ENCODE data around the gene PTPRN2.
"Not testable (repeated sequence)": the region's sequence is repeated elsewhere in the genome, so short reads cannot be mapped to it uniquely, and the experiment has no call there.

The PTPRN2 gene

DNA sequence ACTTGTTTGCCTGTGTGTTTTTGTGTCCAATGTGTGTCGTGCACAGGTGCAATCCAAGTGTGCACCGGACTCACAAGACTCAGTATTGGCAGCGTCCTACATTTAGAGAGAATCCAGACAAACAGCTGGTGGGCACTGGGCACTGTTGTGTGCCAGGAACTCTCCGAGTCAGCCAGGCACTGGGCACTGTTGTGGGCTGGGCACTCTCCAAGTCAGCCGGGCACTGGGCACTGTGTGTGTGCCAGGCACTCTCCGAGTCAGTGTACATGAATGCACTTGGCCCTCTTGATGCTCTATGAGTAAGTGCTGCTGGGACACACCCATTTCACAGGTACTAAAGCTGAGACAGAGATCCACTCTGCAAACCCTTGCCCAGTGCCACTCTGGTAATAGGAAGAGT, 303.5 kb downstream of the PTPRN2 start:
- DNase-seq (ENCODE audit: low read depth in 4 of 4, low spot score in 1 of 4), result no peak

DNA sequence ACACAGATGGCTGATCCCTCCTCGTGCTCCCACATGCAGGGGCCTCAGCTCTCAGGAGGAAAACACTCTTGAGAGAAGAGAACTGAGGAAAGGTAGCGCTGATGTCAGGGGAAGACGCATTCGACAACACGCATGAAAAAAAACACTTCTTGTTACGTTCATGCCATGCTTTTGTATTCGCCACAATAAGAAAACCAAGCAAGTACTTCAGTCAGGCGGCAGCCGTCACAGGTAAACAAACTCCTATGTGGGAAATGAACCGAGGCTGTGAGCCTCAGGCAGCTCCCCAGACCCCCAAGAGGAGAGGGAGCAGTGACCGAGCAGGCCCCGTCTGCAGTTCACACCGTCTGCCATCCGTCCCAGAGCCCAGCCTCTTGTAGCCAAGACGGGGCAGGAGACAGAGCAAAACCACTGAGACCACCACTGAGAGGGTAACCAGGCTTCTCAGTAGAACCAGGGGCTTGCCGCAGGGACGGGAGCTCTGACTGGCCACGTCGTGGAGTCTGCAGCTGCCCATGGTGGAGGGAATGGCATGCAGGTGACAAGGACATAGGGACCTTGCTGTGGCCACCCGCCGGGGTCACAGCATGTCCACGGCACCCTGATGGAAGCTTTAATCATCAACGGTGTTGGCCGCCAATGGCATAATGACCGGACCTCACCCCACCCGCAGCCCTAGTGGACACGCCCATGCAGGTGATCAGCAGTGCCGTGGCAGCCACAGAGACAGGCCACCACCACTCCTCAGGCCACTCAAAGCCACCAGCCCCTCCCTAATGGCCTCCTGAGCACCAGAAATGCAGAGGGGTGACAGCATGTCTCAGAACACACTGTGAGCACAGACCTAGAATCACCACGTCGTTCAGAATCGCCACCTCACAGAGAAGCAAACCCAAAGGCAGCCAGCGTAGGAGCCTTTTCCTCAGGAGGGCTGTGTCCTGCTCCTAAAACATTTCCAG, 304.3 kb downstream of the PTPRN2 start:
- no peak for DNase-seq (ENCODE audit: low read depth in 4 of 4, low spot score in 1 of 4)

DNA sequence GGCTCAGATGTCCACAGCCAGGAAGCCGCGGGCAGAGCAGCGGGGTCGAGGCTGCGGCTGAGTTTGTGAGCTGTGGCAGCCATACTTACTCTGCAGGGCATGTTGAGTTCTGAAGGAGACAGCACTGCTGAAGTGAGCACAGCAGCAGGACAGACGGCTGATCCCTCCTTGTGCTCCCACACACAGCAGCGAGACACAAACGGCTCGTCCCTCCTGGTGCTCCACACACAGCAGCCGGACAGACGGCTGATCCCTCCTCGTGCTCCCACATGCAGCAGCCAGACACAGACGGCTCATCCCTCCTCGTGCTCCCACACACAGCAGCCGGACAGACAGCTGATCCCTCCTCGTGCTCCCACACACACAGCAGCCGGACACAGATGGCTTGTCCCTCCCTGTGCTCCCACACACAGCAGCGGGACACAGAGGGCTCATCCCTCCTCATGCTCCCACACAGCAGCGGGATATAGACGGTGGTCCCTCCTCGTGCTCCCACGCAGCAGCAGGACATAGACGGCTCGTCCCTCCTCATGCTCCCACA, 305.1 kb downstream of the PTPRN2 start:
- DNase-seq (ENCODE audit: low read depth in 4 of 4, low spot score in 1 of 4), result no peak

DNA sequence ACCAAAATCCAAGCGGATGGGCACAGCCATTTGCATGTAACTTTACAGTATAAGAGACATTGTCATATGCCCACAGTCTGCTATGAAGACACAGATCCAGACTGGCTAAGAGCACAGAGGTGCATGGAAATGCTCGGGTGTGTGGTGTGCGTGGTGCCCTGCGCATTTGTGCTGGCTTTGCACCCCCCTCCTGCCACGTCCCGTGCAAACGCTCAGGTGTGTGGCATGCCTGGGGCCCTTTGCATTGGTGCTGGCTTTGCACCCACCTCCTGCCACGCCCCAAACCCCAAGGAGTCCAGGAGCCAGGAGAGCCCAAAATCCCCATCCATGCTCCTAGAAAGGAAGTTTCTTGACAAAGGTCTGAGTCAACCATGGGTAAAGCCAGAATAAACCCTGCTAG, 306.2 kb downstream of the PTPRN2 start:
- no peak for DNase-seq (ENCODE audit: low read depth in 4 of 4, low spot score in 1 of 4)

DNA sequence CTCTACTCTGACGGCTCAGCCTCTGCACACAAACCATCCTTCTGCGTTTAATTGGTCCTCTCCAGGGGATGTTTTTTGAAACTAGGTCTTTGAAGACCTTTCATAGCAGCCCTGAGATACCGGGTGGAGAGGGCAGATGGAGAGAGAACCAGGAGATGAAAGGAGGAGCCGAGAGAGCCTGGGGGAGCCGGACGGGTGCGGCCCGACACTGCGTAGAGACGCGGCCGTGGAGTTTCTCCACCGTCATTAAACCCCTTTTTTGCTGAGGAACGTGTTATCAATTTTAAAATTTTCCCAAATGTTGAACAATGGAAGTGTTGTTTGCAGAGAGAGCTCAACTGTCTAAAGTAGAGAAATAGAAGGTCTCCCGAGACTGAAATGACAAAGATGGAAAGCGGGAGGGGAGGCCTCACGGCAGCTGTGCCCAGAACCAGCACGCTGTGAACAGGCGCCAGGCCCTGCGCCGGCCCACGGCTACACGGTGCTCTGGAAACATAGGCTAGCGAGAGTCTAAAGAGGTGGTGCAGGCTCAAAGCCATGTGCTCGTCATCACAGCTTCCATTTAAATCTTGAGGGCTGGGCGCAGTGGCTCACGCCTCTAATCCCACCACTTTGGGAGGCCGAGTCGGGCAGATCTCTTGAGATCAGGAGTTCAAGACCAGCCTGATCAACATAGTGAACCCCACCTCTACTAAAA, 307.0 kb downstream of the PTPRN2 start:
- no peak for DNase-seq (ENCODE audit: low read depth in 4 of 4, low spot score in 1 of 4)

DNA sequence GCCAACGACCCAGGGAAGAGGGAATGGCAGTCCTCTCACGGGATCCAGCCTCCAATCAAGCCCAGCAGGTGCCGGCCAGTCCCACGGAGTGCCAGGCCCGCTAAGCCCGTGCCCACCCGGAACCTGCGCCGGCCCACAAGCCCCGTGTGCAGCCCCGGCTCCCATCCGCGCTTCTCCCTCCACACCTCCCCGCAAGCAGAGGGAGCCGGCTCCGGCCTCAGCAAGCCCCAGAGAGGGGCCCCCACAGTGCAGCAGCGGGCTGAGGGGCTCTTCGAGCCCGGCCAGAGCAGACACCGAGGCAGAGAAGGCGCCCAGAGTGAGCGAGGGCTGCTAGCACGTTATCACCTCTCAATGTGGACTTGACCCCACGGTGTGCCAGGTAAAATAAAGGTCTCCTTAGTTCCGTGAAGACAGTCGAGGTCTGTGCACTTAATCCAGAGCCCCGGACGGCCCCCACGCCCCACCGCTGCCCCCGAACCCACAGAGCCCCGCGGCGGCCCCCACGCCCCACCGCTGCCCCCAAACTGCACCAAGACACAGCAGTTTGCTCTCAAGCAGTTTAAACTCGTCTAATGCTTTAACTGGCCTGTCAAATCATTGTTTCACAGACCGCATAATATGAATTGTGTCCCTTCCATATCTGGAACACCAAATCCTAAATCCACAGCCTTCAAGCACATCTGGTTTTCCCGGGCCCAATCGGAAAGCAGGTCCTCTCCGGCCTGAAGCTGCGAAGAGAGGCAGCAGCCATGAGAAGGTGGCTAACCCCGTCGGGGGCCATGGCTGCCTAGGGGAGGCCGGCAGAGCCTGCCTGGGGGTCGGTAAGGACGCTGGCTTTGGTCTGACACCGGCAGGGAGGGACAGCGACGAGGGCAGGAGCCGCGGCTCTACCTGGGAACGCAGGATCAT, 307.8 kb downstream of the PTPRN2 start:
- no peak for DNase-seq (ENCODE audit: low read depth in 4 of 4, low spot score in 1 of 4)

DNA sequence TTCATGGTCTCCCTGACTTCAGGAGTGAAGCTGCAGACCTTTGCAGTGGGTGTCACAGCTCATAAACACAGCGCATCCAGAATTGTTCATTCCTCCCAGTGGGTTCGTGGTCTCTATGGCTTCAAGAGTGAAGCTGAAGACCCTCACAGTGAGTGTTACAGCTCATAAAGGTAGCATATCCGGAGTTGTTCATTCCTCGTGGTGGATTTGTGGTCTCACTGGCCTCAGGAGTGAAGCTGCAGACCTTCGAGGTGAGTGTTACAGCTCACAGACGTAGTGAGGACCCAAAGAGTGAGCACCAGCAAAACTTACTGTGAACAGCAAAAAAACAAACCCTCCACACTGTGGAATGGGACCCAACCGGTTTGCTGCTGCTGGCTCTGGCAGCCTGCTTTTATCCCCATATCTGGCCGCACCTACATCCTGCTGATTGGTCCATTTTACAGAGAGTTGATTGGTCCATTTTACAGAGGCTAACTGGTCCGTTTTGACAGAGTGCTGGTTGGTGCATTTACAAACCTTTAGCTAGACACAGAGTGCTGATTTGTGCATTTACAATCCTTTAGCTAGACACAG, 308.8 kb downstream of the PTPRN2 start:
- no peak for DNase-seq (ENCODE audit: low read depth in 4 of 4, low spot score in 1 of 4)

DNA sequence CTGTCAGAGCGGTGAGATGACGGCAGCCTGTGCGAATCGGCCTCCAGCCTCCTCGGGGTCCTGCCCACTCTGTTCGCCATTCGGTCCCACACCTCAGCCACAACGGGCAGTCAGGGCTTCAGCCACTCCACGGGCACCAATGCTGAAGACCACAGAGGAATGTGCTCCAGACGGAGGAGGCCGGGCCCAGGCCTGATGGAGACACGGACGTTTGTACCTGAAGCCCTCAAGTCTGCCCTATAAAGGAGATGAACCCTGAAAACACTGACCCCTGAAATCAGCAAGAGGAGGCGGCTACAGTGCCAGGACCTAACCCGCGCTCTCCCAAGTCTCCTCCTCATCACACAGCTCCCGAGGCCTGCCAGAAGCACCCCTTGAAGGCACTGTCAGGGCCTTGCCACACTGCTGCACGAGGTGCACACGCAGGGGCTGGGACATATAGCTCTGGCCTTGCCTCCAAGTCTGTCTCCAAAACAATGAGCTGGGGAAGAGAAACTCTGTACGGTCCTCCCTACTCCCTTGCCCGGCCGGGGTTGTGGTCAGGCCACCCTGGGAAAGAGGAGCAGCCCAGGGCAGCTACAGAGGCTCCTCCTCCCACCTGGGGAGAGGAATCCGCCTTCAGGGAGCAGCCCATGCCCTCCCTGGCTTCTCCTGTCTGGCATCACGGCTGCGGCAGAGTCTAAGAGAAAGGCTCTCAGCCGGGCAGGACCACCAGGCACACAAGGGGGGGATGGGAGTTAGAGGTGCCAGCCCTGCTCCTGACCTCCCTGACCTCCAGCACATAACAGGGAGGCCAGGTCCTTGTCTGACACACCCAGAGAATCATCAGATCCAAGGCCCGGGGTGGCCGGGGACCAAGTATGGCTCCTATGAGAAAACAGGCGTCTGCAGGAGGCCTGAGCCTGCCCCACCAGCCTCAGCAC, 310.1 kb downstream of the PTPRN2 start:
- DNase-seq (ENCODE audit: low read depth in 4 of 4, low spot score in 1 of 4), result no peak

DNA sequence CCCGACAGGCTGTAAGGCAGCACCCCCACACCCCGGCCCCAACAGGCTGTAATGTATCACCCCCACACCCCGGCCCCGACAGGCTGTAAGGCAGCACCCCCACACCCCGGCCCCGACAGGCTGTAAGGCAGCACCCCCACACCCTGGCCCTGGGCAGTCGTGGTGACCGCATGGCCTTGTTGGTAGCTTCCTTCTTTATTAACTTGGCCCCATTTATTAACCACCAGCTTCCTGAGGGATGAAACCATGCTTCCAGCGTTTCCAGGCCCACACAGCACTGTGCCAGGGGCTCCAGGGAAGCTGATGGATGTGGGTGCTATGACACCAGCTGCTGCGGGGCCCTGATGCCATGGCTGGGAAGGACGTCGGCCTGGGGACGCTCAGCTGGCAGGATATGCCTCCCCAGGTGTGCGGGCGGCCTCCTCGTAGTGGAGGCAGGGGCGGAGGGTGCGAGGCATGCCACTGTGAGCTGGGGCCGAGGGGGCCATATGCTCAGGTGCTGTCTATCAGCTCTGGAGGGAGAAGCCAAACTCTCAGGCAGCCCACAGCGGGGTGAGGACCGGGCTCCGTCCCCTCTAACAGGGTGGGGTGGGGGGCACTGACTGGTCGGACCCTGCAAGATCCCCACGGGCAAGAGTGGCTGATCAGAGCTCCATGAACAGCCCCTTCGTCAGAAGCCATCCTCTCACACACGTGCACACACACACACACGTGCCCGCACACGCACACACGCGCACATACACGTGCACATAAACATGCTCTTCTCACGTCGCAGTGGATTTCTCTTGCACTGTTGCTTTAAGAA, 311.0 kb downstream of the PTPRN2 start:
- no peak for DNase-seq (ENCODE audit: low read depth in 4 of 4, low spot score in 1 of 4)

DNA sequence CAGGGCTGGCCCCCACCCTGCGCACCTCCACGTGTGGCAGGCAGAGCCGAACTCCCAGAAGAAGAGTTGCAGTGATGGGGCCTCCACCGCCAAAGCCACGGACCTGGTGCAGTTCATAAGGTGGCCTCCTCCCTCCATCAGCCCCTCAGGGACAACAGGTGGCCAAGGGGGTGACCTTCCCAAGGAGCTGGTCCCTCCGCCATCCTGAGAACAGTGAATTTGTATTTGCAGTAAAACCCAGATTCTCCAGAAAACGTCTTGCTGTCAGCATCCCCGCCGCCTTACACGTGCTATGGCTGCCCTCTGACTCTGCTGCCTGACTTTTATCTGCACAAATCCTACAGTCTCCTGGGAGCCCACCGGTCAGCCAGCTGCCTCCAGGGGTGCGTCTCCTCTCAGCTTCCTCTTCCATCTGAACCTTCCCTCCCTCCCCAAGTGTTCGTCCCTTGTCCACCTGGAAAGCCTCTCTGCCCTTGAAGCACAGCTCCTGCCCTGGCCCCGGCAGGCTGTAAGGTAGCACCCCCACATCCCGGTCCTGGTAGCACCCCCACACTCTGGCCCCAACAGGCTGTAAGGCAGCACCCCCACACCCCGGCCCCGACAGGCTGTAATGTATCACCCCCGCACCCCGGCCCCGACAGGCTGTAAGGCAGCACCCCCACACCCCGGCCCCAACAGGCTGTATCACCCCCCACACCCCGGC, 311.8 kb downstream of the PTPRN2 start:
- no peak for DNase-seq (ENCODE audit: low read depth in 4 of 4, low spot score in 1 of 4)

DNA sequence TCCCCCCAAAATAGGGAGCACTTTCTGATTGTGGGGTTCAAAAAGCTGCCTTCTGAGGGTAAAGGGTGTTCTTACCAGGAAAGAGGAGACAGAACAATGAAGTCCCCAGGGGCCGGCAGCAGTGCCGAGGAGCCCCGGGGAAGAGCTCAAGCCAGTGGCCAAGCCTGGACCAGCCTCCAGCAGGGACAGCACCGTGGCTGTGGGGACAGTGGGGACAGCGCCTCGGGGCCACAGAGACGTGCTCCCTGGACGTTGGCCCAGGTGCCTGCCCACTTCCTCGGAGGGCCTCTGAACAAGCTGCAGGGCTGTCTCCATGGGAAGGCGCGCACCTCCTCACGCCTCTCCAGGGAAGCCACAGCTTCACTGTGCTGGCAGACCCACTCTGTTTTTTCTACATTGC, 312.6 kb downstream of the PTPRN2 start:
- no peak for DNase-seq (ENCODE audit: low read depth in 4 of 4, low spot score in 1 of 4)

DNA sequence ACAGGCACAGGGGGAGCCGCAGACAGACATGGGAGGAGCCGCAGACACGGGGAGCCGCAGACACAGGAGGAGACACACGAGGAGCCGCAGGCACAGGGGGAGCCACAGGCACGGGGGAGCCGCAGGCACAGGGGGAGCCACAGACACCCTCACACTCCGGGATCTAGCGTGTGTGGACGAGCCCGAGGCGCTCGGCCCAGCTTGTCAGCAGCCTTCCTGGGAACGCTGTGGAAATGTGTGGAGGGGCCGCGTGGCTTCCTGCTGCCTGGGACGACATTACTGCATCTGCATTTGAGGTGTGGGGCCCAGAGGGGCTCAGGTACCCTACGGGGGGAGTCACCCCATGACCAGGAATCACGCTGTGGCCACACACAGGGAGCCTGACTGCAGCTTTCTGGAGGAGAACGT, 313.2 kb downstream of the PTPRN2 start:
- no peak for DNase-seq (ENCODE audit: low read depth in 4 of 4, low spot score in 1 of 4)

DNA sequence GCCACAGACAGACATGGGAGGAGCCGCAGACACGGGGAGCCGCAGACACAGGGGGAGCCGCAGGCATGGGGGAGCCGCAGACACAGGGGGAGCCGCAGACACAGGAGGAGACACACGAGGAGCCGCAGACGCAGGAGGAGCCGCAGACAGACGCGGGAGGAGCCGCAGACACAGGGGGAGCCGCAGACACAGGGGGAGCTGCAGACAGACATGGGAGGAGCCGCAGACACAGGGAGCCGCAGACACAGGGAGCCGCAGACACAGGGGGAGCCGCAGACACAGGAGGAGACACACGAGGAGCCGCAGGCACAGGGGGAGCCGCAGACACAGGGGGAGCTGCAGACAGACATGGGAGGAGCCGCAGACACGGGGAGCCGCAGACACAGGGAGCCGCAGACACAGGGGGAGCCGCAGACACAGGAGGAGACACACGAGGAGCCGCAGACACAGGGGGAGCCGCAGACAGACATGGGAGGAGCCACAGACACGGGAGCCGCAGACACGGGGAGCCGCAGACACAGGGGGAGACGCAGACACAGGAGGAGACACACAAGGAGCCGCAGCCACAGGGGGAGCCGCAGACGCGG, 313.8 kb downstream of the PTPRN2 start:
- not testable (repeated sequence) for DNase-seq (ENCODE audit: low read depth in 4 of 4, low spot score in 1 of 4)

DNA sequence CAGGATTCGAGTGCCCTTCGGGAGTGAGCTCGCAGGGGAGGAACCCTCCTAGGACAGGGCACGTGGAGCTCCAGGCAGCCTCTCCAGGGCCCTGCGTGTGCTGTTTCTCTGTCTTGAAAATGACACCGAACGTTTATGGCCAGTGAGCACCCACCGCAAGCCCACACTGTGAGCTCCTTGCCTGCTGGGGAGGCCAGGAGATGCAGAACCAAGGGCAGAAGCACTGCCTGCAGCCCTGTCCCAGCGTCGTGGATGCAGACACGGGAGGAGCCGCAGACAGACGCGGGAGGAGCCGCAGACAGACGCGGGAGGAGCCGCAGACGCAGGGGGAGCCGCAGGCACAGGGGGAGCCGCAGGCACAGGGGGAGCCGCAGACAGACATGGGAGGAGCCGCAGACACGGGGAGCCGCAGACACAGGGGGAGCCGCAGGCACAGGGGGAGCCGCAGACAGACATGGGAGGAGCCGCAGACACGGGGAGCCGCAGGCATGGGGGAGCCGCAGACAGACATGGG, 314.4 kb downstream of the PTPRN2 start:
- no peak for DNase-seq (ENCODE audit: low read depth in 4 of 4, low spot score in 1 of 4)

DNA sequence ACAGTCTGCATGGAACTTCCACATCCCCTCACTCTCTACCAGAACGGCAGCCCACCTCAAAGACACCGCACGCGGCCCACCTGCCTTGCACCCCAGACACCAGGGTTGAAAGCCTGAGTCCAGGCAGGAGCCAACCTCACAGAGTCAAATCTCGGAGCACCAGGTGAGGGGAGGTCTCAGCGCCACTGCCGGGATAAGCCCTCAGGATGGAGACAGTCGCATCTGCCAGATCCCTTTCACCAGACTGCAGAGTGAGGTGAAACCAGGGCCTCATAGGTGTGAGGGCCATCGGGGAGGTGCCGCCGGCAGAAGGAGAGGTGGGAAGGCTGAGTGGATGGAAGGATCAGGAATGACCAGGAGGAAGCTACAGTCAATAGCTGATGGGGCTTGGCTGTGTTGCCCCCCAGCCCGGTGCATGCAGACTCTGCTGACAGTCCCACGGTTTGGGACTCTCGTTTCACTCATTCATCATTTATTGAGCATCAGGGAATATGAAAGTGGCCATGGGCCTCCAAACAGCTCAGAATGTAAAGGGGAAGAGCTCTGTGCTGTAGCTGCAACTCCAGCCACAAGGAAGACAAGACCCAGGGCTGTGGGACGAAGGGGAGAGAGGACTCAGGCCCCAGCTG, 315.0 kb downstream of the PTPRN2 start:
- DNase-seq (ENCODE audit: low read depth in 4 of 4, low spot score in 1 of 4), result no peak

DNA sequence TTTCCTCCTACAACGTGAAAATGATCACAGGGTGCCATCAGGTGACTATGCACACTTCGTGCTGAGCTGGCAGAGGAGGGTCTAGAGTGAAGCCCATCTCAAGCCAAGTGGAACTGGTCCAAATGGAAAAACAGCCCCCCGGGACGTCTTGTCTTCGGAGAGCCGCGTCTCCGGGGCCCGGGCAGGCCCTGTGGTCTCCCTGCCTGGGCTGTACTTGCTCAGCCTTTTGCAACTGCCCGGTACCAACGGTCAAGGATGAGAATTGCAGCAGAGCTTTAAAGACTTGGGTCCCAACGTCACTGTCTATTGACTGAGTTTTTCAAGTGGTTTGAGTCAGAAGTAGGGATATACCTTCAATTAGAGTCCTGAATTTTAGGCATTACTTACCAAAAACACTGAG, 315.5 kb downstream of the PTPRN2 start:
- no peak for DNase-seq (ENCODE audit: low read depth in 4 of 4, low spot score in 1 of 4)

DNA sequence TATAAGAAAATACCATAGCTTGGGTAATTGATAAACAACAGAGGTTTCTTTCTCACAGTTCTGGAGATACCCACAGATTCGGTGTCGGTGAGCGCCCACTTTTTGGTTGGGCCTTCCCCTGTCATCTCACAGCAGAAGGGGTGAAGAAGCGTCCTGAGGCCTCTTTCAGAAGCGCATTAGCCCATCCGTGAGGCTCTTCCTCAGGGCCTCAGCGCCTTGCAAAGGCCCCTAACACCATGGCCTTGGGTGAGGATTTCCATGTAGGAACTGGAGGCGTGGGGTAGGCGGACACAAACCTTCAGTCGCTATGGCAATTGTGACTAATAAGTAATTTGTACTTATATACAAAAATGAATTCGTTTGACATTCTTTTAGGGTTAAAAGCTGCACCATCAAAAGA, 316.0 kb downstream of the PTPRN2 start:
- no peak for DNase-seq (ENCODE audit: low read depth in 4 of 4, low spot score in 1 of 4)
